ENCODE data around the gene PHF12. TPM values are rescaled to one million over a fixed set of nuclear protein-coding genes. Genes with fewer than 3 reads are reported as not detected.

The PHF12 gene
- total and polyA plus RNA-seq, 2 of the 13 experiments (the other 11 are each of a cell fraction or from before 2014, with no cell fraction given): 9.8 to 17.1 TPM

DNA sequence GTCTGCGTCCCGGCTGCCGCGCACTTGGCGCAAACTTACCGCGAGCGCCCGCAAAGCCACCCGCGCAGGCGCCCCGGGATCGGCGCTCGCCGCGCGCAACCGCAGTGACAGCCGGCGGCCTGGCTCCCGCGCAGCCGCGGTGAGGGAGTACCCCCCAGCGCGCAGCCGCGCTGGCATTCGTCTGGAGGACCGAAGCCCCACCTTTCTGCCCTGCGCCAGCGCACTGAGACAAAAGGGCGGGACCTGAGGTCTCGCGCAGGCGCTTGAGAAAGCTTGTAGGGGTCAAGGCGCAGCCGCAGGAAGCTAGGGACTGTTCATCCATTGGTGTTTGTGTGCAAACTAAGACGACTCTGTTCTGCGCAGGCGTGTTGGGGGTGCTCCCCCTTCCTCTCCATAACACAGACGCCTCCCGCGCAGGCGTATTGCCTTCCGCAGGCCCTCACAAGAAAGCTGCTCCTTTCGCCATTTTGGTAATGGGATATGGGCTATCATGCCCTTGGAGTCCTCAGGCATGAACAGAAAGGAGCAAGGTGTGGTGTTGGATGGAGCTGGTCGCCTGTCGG lies at the start of gene PHF12 (continued):
- TF ChIP-seq, protein P1, sequence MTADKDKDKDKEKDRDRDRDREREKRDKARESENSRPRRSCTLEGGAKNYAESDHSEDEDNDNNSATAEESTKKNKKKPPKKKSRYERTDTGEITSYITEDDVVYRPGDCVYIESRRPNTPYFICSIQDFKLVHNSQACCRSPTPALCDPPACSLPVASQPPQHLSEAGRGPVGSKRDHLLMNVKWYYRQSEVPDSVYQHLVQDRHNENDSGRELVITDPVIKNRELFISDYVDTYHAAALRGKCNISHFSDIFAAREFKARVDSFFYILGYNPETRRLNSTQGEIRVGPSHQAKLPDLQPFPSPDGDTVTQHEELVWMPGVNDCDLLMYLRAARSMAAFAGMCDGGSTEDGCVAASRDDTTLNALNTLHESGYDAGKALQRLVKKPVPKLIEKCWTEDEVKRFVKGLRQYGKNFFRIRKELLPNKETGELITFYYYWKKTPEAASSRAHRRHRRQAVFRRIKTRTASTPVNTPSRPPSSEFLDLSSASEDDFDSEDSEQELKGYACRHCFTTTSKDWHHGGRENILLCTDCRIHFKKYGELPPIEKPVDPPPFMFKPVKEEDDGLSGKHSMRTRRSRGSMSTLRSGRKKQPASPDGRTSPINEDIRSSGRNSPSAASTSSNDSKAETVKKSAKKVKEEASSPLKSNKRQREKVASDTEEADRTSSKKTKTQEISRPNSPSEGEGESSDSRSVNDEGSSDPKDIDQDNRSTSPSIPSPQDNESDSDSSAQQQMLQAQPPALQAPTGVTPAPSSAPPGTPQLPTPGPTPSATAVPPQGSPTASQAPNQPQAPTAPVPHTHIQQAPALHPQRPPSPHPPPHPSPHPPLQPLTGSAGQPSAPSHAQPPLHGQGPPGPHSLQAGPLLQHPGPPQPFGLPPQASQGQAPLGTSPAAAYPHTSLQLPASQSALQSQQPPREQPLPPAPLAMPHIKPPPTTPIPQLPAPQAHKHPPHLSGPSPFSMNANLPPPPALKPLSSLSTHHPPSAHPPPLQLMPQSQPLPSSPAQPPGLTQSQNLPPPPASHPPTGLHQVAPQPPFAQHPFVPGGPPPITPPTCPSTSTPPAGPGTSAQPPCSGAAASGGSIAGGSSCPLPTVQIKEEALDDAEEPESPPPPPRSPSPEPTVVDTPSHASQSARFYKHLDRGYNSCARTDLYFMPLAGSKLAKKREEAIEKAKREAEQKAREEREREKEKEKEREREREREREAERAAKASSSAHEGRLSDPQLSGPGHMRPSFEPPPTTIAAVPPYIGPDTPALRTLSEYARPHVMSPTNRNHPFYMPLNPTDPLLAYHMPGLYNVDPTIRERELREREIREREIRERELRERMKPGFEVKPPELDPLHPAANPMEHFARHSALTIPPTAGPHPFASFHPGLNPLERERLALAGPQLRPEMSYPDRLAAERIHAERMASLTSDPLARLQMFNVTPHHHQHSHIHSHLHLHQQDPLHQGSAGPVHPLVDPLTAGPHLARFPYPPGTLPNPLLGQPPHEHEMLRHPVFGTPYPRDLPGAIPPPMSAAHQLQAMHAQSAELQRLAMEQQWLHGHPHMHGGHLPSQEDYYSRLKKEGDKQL (CRISPR knock-in tag; IDR thresholded peaks at IDR 0.05; ENCODE audit: low read depth): no peak
- no peak; the same call in 1 of the 2 replicates for TF ChIP-seq MAFF (IDR thresholded peaks at IDR 0.05; ENCODE audit: low read depth, low read length)
- no peak for TF ChIP-seq CCDC6 (CRISPR knock-in tag; IDR thresholded peaks at IDR 0.05)
- no peak for TF ChIP-seq STAG1 (CRISPR knock-in tag; IDR thresholded peaks at IDR 0.05)
- no peak; the same call in 1 of the 2 replicates for TF ChIP-seq KAT8 (CRISPR knock-in tag; IDR thresholded peaks at IDR 0.05)
- TF ChIP-seq, protein P2, sequence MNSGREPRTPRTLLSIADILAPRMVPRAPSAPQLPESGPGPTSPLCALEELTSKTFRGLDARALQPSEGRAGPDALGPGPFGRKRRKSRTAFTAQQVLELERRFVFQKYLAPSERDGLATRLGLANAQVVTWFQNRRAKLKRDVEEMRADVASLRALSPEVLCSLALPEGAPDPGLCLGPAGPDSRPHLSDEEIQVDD (CRISPR knock-in tag; IDR thresholded peaks at IDR 0.05; ENCODE audit: borderline replicate concordance): no peak
- TF ChIP-seq, protein P3, sequence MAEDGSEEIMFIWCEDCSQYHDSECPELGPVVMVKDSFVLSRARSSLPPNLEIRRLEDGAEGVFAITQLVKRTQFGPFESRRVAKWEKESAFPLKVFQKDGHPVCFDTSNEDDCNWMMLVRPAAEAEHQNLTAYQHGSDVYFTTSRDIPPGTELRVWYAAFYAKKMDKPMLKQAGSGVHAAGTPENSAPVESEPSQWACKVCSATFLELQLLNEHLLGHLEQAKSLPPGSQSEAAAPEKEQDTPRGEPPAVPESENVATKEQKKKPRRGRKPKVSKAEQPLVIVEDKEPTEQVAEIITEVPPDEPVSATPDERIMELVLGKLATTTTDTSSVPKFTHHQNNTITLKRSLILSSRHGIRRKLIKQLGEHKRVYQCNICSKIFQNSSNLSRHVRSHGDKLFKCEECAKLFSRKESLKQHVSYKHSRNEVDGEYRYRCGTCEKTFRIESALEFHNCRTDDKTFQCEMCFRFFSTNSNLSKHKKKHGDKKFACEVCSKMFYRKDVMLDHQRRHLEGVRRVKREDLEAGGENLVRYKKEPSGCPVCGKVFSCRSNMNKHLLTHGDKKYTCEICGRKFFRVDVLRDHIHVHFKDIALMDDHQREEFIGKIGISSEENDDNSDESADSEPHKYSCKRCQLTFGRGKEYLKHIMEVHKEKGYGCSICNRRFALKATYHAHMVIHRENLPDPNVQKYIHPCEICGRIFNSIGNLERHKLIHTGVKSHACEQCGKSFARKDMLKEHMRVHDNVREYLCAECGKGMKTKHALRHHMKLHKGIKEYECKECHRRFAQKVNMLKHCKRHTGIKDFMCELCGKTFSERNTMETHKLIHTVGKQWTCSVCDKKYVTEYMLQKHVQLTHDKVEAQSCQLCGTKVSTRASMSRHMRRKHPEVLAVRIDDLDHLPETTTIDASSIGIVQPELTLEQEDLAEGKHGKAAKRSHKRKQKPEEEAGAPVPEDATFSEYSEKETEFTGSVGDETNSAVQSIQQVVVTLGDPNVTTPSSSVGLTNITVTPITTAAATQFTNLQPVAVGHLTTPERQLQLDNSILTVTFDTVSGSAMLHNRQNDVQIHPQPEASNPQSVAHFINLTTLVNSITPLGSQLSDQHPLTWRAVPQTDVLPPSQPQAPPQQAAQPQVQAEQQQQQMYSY (CRISPR knock-in tag; IDR thresholded peaks at IDR 0.05): no peak
- TF ChIP-seq, protein P4, sequence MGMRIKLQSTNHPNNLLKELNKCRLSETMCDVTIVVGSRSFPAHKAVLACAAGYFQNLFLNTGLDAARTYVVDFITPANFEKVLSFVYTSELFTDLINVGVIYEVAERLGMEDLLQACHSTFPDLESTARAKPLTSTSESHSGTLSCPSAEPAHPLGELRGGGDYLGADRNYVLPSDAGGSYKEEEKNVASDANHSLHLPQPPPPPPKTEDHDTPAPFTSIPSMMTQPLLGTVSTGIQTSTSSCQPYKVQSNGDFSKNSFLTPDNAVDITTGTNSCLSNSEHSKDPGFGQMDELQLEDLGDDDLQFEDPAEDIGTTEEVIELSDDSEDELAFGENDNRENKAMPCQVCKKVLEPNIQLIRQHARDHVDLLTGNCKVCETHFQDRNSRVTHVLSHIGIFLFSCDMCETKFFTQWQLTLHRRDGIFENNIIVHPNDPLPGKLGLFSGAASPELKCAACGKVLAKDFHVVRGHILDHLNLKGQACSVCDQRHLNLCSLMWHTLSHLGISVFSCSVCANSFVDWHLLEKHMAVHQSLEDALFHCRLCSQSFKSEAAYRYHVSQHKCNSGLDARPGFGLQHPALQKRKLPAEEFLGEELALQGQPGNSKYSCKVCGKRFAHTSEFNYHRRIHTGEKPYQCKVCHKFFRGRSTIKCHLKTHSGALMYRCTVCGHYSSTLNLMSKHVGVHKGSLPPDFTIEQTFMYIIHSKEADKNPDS (CRISPR knock-in tag; IDR thresholded peaks at IDR 0.05): no peak
- TF ChIP-seq ZFAT (CRISPR knock-in tag; conservative IDR thresholded peaks at IDR 0.05): no peak
- no peak for TF ChIP-seq ATRX (CRISPR knock-in tag; IDR thresholded peaks at IDR 0.05; ENCODE audit: borderline replicate concordance)
- TF ChIP-seq ZNF33A (CRISPR knock-in tag; IDR thresholded peaks at IDR 0.05; ENCODE audit: borderline replicate concordance): no peak
- TF ChIP-seq NFRKB (IDR thresholded peaks at IDR 0.05): no peak; the same call in 1 of the 2 replicates
- TF ChIP-seq SRSF4 (IDR thresholded peaks at IDR 0.05; ENCODE audit: low read depth, low read length, poor library complexity, severe bottlenecking): no peak
- TF ChIP-seq FOSL2 (CRISPR knock-in tag; IDR thresholded peaks at IDR 0.05): no peak
- TF ChIP-seq, protein P5, sequence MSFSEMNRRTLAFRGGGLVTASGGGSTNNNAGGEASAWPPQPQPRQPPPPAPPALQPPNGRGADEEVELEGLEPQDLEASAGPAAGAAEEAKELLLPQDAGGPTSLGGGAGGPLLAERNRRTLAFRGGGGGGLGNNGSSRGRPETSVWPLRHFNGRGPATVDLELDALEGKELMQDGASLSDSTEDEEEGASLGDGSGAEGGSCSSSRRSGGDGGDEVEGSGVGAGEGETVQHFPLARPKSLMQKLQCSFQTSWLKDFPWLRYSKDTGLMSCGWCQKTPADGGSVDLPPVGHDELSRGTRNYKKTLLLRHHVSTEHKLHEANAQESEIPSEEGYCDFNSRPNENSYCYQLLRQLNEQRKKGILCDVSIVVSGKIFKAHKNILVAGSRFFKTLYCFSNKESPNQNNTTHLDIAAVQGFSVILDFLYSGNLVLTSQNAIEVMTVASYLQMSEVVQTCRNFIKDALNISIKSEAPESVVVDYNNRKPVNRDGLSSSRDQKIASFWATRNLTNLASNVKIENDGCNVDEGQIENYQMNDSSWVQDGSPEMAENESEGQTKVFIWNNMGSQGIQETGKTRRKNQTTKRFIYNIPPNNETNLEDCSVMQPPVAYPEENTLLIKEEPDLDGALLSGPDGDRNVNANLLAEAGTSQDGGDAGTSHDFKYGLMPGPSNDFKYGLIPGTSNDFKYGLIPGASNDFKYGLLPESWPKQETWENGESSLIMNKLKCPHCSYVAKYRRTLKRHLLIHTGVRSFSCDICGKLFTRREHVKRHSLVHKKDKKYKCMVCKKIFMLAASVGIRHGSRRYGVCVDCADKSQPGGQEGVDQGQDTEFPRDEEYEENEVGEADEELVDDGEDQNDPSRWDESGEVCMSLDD (CRISPR knock-in tag; IDR thresholded peaks at IDR 0.05; ENCODE audit: borderline replicate concordance): no peak
